ENCODE measurements around the gene EPHB2. TPM values are rescaled to one million over a fixed set of nuclear protein-coding genes. Genes with fewer than 3 reads are reported as not detected.

EPHB2 gene
- polyA plus RNA-seq, 3 donors: 0.67 to 3.9 (median 1.9) TPM

DNA sequence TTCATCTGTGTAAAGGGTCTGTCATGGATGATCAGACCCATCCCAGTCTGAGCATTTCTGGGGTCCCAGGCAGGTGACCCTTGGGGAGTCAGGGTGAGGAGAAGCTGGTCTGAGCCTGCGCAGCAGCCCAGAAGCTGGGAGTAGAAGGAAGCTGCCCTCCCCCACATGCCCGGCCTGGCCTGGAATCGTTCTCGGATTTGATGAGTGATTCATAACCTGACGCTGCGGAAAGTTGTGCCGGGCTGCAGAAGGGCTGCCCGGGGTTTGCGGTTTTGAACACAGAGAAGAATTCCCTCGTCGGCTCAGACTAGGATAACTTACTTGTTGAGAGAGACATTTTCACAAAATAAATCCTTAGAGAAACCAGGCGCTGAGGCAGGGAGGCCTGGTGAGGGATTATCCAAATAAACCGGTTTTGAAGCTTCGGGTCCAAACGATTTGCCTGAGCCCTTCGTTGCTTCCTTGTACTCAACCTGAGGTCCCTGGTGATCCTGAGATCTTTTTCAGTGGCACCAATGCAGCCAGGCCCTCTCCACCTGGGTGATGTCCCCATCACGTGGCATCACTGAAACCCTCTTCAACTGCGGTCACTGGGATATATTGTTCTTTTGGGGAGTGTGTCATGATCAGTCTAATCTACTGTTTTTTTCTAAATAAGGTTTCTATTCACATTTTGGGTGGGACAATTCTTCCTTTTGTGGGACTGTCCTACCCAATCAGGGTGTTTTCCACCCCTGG, 29.2 kb downstream of the EPHB2 start:
- H3K27ac ChIP-seq (ENCODE audit: low read depth, low read length): no peak overlapping the region
- WGBS, 3 donors: 64 to 80% (median 68%) methylated on average over 18 of the region's 18 CpGs

DNA sequence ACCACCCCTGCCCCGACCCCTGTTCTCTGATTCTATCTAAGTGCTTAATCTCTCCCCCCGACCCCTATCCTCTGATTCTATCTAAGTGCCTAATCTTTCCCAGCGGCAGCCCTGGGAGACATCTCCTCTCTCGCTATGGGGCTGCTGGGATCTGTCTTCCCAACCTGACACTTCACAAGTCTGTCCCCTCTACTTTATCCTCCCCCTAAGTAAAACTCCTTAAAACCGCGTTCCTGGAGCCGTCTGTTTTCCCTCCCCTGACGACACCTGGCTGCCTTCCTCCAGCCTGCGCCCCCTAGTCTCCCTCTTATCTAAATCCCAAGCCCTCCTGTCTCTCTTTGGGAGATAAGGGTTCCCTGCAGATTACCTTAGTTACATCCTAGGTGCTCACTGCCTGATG, 30.5 kb downstream of the EPHB2 start:
- 68 to 79% (median 70%) methylated on average over 9 of the region's 9 CpGs for WGBS, 3 donors
- no peak overlapping the region for H3K27ac ChIP-seq (ENCODE audit: low read depth, low read length)

DNA sequence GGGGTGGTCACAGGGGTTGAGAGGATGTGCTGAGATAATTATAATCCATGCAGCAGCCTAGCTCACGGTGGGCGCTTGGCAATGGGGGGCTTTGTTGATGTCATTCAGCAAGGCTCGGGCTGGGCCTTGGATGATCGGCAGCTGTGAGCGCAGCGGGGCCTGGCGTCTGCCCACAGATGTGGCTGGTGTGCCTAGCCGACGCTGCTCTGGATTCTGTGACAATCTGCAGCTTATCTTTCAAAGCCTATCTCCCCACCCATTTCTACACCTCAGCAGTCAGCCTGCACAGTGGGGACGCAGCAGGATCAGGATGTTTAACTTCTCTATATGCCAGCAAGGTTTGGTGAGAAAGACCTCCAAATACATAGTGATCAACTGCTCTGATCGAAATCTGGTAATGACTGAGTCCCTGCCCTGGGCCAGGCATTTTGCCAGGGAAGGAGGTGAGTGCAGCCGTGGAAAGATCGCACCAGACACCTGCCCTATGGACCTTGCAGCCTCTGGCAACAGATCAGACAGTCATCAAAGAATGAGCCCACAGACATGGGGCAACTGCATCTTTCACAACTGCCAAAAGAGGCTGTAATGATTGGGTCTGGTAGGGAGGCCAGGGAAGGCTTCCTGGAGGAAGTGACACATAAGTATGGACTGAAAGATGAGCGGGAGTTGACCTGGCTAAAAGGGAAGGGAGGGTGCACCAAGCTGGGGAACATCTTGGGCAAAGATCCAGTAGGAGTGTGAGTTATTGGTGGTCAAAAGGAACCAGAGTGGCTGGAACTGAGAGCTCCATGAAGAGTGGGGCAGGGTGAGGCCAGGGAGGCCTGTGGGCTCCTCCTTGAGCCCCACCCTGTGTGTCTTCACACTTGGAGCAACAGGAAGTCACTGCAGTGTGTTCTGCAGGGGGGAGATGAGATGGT, 35.3 kb downstream of the EPHB2 start:
- WGBS, 3 donors: 73 to 77% (median 75%) methylated on average over 14 of the region's 14 CpGs
- no peak overlapping the region for H3K27ac ChIP-seq (ENCODE audit: low read depth, low read length)

DNA sequence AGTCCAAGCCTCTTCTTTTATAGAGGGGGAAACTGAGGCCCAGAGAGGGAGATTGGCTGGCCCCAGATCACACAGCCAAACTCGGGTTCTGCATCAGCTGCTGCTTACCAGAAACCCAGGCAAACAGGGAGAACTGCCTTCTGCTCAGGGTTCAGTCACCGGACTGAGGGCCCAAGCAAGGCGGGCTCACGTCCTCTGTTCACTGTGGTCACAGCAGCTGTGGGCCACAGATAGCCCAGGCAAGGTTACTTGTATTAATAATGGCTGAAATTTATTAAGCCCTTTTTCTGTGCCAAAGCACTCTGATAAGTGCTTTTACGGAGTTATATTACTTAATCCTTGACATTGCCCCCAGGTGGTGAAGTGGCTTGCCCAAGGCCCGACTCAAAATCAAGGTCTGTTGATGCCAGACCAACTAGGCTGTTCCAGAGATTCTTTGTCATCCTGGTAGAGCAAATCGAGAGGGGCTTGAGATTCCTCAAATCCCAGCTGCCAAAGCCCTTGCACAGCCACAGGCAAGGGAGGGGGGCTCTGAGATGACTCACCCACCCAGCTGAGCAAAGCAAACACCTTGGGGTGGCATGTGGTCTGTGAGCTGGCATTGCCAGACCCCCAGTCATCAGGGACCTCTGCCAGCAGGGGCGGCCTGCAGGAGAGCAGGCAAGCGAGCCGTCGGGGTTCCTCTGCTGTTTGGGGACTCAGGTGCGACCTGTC, 36.5 kb downstream of the EPHB2 start:
- no peak overlapping the region for H3K27ac ChIP-seq (ENCODE audit: low read depth, low read length)

DNA sequence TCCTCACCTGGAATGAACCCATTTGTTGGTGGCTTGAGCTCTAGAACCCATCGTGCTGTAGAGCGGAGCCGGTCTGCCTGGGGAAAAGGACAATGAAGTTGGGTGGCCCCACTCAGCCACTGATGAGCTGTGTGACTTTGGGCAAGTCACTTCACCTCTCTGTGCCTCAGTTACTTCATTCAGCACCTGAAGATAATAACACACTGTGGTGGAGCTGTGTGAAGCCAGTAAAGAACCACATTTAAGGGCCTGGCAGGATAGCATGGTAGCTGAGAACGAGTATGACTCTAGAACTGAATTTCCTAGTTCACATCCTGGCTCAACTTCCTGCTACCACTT, 37.1 kb downstream of the EPHB2 start:
- no peak overlapping the region for H3K27ac ChIP-seq (ENCODE audit: low read depth, low read length)
- whole genome bisulfite sequencing, 3 donors: 82 to 84% (median 82%) methylated on average over 4 of the region's 4 CpGs

More for the DNA sequence above, 36.5 kb downstream of the EPHB2 start:
- 79 to 84% (median 80%) methylated on average over 12 of the region's 12 CpGs for WGBS, 3 donors

DNA sequence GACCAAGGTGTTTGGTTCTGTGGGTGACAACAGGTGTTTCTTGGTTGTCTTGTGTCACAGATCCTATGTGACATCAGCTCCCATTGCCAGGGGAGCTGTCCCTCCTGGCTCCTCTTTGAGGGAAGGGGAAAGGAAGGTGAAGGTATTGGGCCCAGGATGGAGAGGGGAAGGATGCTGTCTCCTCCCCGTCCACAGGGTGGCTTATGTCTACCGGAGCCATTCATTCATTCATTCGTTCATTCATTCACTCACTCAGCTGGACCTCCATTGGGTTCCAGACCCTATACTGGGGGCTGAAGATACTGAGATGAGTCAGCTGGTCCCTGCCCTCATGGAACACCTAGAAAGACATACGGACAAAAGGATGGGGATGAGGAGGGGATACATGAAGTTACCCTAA, 38.9 kb downstream of the EPHB2 start:
- no peak overlapping the region for H3K27ac ChIP-seq (ENCODE audit: low read depth, low read length)
- 73 to 81% (median 80%) methylated on average over 4 of the region's 4 CpGs for WGBS, 3 donors

DNA sequence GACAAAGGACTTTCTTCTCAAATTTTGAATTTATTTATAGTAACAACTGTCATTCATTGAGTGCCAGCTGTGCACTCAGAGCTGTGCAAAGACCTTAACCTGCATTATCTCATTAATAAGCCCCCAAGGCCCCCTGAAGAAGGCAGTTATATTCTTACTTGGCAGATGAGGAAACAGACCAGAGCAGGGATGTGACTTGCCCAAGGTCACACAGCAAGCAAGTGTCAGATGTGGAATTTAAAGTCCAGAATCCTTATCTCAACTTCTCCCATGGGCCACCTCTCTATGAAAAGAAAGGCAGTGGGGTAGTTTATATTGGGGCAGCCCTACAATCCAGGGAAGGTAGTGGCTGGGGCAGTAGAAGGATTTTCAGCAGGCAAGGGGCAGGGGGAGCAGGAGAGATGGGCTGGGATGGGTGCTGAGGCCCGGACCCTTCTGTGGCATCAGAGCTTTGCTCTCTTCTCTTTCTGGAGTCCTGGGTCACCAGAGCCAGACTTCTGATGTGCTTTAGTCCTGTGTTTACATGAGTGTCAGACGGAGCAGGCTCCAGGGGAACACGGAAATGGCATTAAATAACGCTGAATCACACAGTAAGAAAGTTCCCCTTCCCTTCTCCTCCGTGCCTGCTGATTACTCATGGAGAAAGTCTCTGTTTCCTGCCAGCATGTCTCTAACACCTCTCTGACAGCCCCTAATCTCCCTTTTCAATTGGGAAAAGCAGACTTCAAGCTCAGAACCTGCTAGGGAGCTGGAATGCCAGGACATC, 39.5 kb downstream of the EPHB2 start:
- 2 to 31% (median 8%) methylated on average over 5 of the region's 5 CpGs for WGBS, 3 donors
- no peak overlapping the region for H3K27ac ChIP-seq (ENCODE audit: low read depth, low read length)

DNA sequence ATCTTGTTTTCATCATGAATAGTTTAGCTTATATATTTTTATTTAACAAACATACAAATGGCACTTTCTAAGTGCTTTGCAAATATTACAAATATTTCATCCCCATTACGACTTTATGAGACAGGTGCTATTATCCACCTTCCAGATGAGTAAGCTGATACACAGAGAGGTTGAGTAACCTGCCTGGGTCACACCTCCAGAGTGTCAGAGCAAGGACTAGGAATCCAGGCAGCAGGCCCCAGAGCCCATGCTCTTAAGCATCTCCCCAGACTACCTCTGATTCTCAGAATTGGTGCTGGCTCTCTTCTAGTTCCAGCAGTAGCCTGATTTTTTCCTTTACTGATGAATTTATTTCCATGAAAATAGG, 40.0 kb downstream of the EPHB2 start:
- no peak overlapping the region for H3K27ac ChIP-seq (ENCODE audit: low read depth, low read length)
- WGBS, 3 donors: 28 to 34% (median 31%) methylated on average over 1 of the region's 1 CpG

DNA sequence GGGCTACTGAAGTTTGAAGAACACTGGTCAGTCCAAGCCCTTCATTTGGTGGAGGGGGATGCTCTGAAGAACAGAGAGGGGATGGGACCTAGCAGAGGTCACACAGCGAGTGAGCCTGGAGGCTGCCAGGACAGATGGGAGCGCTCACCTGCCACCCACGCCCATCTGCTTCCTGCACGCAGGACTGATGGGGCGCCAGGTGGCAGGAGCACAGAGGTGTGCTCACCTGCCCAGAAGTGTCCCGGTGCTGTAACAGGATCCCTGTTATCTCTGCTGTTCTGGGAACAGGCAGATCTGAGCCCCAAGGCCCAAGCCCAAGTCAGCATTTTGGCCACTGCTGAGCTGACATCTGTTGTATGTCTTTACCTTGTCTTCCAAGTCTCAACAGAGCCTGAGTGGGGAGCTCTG, 40.5 kb downstream of the EPHB2 start:
- H3K27ac ChIP-seq (ENCODE audit: low read depth, low read length): no peak overlapping the region
- WGBS, 3 donors: 62 to 91% (median 87%) methylated on average over 6 of the region's 6 CpGs

DNA sequence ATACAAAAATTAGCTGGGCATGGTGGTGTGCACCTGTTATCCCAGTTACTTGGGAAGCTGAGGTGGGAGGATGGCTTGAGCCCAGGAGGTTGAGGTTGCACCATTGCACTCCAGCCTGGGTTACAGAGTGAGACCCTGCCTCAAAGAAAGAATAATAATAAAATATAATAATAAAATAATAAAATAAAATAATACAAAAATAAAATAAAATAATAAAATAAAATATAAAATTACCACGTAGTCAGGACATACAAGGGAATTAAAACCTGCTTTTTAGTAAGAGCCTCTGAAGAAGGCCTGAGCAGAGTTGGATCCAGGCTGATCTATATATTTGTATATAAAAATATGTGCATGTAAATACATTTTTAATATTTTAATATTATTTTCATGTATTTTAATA, 41.7 kb downstream of the EPHB2 start:
- 92 to 95% (median 94%) methylated on average over 1 of the region's 1 CpG for WGBS, 3 donors

DNA sequence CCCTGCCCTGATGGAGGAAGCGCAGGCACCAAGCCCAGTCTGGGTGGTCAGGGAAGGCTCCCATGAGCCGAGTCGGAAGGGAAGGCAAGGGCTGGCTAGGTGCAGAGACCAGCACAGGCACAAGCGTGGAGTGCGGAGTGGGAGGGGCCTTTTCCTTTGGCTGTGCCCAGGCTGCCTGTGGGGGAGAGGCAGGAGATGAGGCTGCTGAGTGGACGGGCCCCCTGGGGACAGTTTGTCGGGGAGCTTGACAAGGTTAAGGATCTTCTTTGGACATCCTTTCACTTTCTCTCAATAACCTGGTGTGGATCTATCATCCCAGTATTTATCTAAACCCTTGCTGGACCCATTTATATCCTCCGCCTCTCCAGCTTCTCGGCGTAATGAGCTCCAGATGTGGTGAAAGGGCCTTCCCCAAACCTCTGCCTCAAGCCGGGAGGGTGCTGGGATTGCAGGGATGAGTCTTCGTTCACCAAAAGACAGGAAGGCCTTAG, 42.9 kb downstream of the EPHB2 start:
- H3K27ac ChIP-seq (ENCODE audit: low read depth, low read length): no peak overlapping the region
- 55 to 81% (median 61%) methylated on average over 12 of the region's 12 CpGs for WGBS, 3 donors

More for the DNA sequence above, 41.7 kb downstream of the EPHB2 start:
- no peak overlapping the region for H3K27ac ChIP-seq (ENCODE audit: low read depth, low read length)

DNA sequence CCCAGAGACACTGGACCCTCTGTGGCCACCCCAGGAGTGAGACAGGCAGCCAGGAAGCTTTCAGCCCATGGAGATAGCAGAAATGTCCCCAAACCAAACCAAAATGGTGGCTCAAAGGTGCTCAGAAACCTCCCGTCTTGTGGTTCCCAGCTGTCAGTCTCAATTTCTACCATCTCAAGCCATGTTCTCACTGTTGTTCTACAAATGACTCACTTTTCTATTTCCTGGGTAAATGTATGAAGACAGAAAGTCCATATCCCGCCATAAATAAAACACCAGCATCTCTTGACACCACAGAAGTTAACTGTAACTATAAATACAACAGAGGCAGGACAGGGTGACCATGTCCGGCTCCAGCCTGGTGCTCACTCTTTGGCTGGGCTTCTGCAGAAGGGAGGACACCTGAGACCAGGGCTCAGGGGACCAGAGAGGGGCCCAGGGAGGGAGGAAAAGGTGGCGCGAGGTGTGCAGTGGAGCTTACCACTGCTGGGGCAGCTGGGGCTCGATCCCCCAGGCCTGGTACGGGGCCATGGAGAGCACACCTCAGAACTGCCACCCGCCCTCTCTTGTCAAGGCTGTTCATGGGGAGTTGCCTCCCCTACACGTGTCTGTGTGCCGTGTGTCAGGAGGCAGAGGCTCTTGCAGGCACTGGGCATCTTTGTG, 43.6 kb downstream of the EPHB2 start:
- WGBS, 3 donors: 78 to 88% (median 82%) methylated on average over 10 of the region's 10 CpGs
- no peak overlapping the region for H3K27ac ChIP-seq (ENCODE audit: low read depth, low read length)

DNA sequence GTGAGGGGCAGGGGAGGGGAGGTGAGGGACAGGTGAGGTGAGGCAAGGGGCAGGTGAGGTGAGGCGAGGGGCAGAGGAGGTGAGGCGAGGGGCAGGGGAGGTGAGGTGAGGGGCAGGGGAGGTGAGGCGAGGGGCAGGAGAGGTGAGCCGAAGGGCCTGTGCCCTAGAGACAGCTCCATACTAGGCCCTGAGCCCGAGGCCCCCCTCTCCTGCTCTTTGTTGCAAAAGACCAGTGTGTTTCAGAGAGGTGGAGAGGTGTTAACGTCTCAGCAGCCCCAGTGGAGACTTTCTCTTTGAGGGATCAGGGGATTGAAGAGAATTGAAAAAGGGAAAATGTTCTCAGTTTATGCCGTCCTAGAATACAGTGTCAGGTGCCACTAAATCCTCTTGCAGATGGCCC, 44.2 kb downstream of the EPHB2 start:
- WGBS, 3 donors: 70 to 74% (median 73%) methylated on average over 7 of the region's 7 CpGs

DNA sequence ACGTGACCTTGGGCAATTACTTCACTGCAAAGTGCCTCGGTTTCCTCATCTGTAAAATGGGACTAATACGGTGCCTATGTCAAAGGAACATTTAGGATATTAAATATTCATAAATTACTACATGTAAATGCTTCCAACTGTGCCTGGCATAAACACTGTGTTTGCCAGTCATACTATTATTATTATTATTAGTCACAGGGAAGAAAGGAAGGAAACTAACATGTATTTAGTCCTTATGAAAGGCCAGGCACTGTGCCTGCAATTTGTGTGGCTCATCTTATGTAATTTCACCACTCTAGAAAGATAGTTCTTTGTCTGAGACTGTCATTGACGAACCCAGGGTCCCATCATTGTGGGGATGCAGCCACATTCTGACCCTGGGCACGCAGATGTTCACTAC, 45.0 kb downstream of the EPHB2 start:
- WGBS, 3 donors: 69 to 83% (median 74%) methylated on average over 5 of the region's 5 CpGs
- H3K27ac ChIP-seq (ENCODE audit: low read depth, low read length): no peak overlapping the region

More for the DNA sequence above, 44.2 kb downstream of the EPHB2 start:
- H3K27ac ChIP-seq (ENCODE audit: low read depth, low read length): no peak overlapping the region

DNA sequence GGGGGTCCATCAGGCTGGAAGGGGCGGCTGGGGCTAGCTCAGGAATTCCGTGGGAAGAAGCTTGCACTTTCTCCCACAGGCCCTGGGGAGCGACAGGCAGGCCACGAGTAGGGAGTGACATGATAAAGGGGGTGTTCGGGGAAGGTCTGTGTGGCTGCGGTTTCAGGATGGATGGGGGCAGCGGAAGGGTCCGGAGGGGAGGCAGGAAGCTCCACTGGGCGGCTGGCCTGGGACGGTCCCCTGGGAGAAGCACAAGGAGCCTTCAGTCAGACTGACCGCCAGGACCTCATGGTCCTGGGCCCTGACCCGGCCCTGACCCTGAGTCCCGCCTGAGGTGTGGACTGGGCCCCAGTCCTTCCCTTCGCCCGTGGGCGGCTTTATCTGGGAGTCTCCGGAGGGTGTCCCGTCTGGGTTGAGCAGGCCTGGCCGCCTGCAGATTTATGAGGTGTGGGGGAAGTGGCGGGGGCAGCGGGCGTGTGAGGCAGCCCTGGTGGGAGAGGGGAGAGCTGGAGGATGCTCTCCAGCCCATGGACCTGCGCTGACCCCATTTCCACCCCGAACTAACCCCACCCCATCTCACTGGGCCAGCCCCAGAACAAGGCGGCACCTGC, 45.6 kb downstream of the EPHB2 start:
- WGBS, 3 donors: 63 to 73% (median 67%) methylated on average over 20 to 25 of the region's 25 CpGs
- no peak overlapping the region for H3K27ac ChIP-seq (ENCODE audit: low read depth, low read length)

DNA sequence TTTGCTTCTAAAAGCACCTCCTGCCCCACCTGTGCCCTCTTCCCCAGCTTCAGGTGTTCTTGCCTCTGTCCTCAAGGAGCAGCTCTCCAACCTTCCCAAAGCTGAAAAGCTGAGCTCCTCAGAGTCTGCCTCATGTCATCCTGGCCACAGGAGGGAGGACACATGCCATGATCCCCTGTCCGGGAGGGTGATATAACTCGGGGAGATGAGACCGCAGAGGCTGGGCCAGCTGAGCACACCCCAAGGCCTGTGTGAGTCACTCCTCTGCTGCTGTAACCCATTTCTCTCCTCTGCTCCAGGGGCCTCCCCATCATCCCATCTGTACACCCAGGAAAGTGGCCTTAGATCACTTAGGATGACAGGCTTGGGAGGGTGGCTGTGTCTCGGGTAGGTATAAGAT, 49.8 kb downstream of the EPHB2 start:
- no peak overlapping the region for H3K27ac ChIP-seq (ENCODE audit: low read depth, low read length)
- 62 to 93% (median 88%) methylated on average over 4 of the region's 4 CpGs for WGBS, 3 donors

DNA sequence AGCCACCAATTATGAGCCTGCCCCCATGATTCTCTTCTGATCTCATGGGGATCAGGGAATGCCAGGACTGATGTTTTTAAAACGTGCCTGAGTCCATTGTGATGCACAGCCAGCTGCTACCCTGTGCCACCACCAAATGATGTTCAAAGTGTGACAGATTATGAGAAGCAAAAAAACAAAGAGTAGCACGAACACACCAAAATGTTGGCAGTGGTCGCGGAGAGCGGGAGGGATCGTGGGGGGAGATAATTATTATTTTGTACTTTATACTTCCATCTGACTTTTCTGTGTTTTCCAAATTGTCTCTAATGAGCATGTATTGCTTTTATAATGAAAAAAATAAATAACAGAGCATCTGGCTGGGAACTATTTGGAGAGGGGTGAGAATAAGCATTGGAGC, 50.5 kb downstream of the EPHB2 start:
- no peak overlapping the region for H3K27ac ChIP-seq (ENCODE audit: low read depth, low read length)
- WGBS, 3 donors: 85 to 92% (median 88%) methylated on average over 6 of the region's 6 CpGs

Measured in adipose tissue (tissue), 3 donors.